Osteoblast (primary cell): Measurements from ENCODE around the gene PRSS21. TPM values are rescaled to one million over a fixed set of nuclear protein-coding genes. Genes with fewer than 3 reads are reported as not detected.
A peak's percentile ranks its signal among the peaks of the same experiment; 100 is the strongest.

ENCODE experiments used
- DNase-seq: peaks from one replicate; pipeline ENCODE4 v3.0.0; 2011; ENCODE audit warnings: low spot score, mixed read lengths; ENCODE audit not compliant: insufficient read length; ENCODE audit errors: missing footprints
- H2AFZ ChIP-seq: 2 replicates; pipeline ENCODE4 v1.6.0; 2011; ENCODE audit warnings: mild to moderate bottlenecking, low read length
- H3K27ac ChIP-seq: 2 replicates; pipeline ENCODE4 v1.5.1; 2011; ENCODE audit warnings: mild to moderate bottlenecking, low read depth, low read length, moderate library complexity
- H3K27me3 ChIP-seq: 2 replicates; pipeline ENCODE4 v1.6.0; 2012; ENCODE audit warnings: mild to moderate bottlenecking, control low read depth, inconsistent platforms, low read length, moderate library complexity; ENCODE audit not compliant: insufficient read depth
- H3K36me3 ChIP-seq: 2 replicates; pipeline ENCODE4 v1.5.1; 2011; ENCODE audit warnings: mild to moderate bottlenecking, low read length, control low read depth, moderate library complexity; ENCODE audit not compliant: insufficient read depth
- H3K4me1 ChIP-seq: 2 replicates; pipeline ENCODE4 v1.5.1; 2011; ENCODE audit warnings: mild to moderate bottlenecking, low read length, control low read depth, moderate library complexity; ENCODE audit not compliant: insufficient read depth
- H3K4me2 ChIP-seq: 2 replicates; pipeline ENCODE4 v1.6.0; 2011; ENCODE audit warnings: mild to moderate bottlenecking, low read length; ENCODE audit not compliant: insufficient read depth
- H3K4me3 ChIP-seq: fragments of 200-600 bp; sonication (generic); 3 replicates; pipeline ENCODE4 v1.5.1; 2012; ENCODE audit warnings: mild to moderate bottlenecking, low read length, inconsistent platforms; ENCODE audit not compliant: insufficient read depth
- H3K79me2 ChIP-seq: 2 replicates; pipeline ENCODE4 v1.6.0; 2012; ENCODE audit warnings: mild to moderate bottlenecking, low read length, control low read depth, inconsistent platforms; ENCODE audit not compliant: insufficient read depth
- H3K9me3 ChIP-seq: 2 replicates; pipeline ENCODE4 v1.5.1; 2011; ENCODE audit warnings: low read depth, low read length, control low read depth
- H4K20me1 ChIP-seq: 2 replicates; pipeline ENCODE4 v1.6.0; 2012; ENCODE audit warnings: mild to moderate bottlenecking, low read length, control low read depth; ENCODE audit not compliant: insufficient read depth
- CTCF ChIP-seq: IDR thresholded peaks from 2 replicates; pipeline ENCODE4 v1.5.1; 2011; ENCODE audit warnings: mild to moderate bottlenecking, low read depth, low read length, moderate library complexity; ENCODE audit errors: extremely low read depth
- total RNA-seq: library from RNA; depleted of rRNA; stranded (reverse); fragments of >200 nt; gene quantifications from 2 replicates; pipeline ENCODE4 v1.2.3, GENCODE V29; 2012

Gene PRSS21
- total RNA-seq, 1 donor = not detected

DNA sequence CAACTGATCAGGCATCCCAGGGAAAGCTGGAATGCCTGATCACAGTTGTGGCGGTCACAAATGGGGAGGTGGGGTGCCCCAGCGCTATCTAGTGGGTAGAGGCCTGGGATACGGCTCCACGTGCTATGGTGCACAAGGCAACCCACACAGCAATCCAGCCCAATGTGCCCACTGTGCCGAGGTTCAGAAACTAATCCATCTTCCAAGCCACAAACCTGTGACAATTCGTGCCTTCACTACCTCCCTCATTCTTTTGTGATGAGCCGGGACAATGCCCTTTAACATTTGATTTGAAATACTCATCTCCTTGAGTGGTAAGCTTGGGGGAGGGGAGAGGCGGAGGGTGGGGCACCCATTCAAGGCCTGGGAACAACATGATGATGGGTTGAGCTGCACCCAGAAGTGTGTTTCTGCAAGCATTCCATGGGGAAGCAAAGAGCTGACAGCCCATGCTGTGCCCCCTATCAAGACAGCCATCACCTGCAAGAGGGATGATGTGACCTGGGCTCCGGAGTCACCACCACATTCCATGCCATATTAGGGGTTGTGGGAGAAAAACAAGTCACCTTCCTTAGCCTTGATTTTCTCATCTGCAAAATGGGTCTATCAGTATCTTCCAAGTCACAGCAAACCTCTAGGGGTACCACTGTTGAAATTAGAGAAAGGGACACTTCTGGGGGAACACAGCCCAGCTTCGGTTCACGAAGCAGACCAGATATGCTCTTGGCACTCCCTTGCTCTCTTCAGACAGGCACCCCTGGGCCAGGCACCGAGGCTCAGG, 43.7 kb upstream of the PRSS21 start:
- Histone ChIP-seq H3K27ac (peak overlapping the region; percentile 71), H3K9me3 (no peaks in the 10 kb centered on the region), H3K36me3 (peaks cover 64% of the 10 kb centered on the region), H3K4me2 (no peak overlapping the region), H3K4me3 (no peak overlapping the region), H3K79me2 (peaks cover 93% of the 10 kb centered on the region), H4K20me1 (peaks cover 55% of the 10 kb centered on the region), H3K4me1 (peaks cover 23% of the 10 kb centered on the region), H2AFZ (no peak overlapping the region), H3K27me3 (no peaks in the 10 kb centered on the region)
- peak; percentile 85 for DNase-seq
- TF ChIP-seq CTCF = no peak

GRCh38 chr16:2774161-2774891, 42.7 kb upstream of the PRSS21 start:
- DNase-seq = peak; percentile 82
- Histone ChIP-seq H3K27ac (peak overlapping the region; percentile 19), H4K20me1 (peaks cover 48% of the 10 kb centered on the region), H3K79me2 (peaks cover 89% of the 10 kb centered on the region), H3K9me3 (no peaks in the 10 kb centered on the region), H3K36me3 (peaks cover 55% of the 10 kb centered on the region), H3K4me3 (no peak overlapping the region), H3K4me2 (no peak overlapping the region), H3K27me3 (no peaks in the 10 kb centered on the region), H2AFZ (no peak overlapping the region), H3K4me1 (peaks cover 25% of the 10 kb centered on the region)
- TF ChIP-seq CTCF = no peak

GRCh38 chr16:2775131-2775716, 41.8 kb upstream of the PRSS21 start:
- Histone ChIP-seq H3K27ac (peak overlapping the region; percentile 36), H2AFZ (no peak overlapping the region), H3K4me3 (no peak overlapping the region), H3K27me3 (no peaks in the 10 kb centered on the region), H4K20me1 (peaks cover 43% of the 10 kb centered on the region), H3K4me2 (peak overlapping the region; percentile 92), H3K79me2 (peaks cover 80% of the 10 kb centered on the region), H3K9me3 (no peaks in the 10 kb centered on the region), H3K36me3 (peaks cover 46% of the 10 kb centered on the region), H3K4me1 (peaks cover 25% of the 10 kb centered on the region)
- no peak for DNase-seq
- no peak for TF ChIP-seq CTCF
